Activated CD4-positive, alpha-beta T cell treated with anti-CD3 and anti-CD28 coated beads for 48 hours (primary cell): ENCODE measurements around the gene CHRNA7.
A peak's percentile ranks its signal among the peaks of the same experiment; 100 is the strongest.

ENCODE experiments used
- DNase-seq: peaks from one replicate; pipeline ENCODE4 v3.0.0-alpha.2; 2020

Gene CHRNA7

GRCh38 chr15:32029862-32030781 is at the start of gene CHRNA7:
TSS of gene CHRNA7 (plus strand) at chr15:32030515. CDS start at chr15:32030595, 80 bp downstream.
- DNase-seq, result peak; percentile 46

DNA sequence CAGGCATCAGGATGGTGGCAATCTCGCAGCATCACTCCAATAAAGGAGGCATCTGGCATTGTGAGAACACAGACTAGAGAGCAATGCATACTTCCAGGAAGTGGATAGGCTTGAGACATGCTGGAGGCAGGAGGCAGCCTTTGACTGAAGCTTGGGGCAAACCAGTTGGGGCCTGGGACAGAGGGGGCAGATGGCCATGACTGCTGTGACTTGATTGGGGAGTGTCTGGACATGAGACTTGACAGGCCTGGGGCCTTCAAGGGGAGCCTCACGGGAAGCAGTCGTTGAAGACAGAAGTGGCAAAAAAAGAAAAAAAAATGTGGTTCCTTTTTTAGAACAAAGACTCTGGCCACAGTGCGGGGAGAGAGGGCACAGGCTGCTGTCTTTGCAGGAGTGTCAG is 44.7 kb upstream of the CHRNA7 start:
- DNase-seq, result no peak

GRCh38 chr15:31993062-31993461 is 37.3 kb upstream of the CHRNA7 start:
- no peak for DNase-seq

DNA sequence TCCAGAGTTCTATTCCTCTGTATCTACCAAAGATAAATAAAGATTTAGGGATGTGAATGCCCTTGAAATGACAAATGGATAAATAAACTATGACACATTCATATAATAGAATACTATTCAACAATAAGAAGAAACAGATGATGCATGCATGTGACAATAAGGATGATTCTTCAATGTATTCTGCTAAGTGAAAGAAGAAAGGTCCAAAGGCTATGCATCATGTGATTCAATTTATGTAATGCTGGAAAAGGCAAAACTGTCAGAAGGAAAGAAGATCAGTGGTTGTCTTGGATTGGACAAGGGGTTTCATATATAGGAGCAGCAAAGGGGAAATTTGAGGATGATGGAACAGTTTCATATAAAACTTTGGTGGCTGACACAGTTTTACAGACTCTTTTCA is 32.6 kb upstream of the CHRNA7 start:
- no peak for DNase-seq

DNA sequence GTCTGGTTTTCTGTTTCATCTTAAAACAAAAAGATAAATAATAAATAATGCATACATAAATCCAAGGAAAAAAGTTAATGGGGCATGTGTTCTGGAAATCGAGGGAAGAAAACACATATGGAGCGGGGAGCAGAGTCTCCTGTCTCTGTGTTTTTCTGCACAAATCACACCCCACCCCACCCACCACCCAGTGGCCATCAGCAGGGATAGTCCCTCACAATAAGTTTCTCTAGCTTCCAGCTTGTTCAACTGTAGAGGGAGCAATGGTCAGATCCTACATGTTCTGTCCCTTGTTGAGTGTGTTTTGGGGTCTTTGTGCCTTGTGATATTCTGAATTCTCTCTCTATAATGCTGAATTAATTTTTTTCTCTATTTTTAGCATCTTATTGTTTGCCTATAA is 26.8 kb upstream of the CHRNA7 start:
- no peak for DNase-seq

DNA sequence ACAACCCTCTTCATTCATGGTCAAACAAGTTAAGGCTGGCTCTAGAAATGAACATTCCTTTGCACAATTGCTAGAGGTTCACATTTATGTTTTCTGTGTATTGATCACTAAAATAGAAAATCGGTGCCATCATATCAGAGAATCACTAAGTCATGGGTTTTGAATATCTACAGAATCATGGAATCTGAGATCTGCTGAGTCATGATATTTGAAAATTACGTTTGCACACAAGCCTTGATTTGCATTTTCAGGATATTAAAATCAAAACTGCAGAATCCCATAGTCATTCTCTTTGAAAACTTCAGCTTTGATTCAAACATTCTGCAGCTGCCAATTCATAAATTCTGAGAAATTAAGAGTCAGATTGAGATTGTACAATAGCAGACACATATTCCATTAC is 26.1 kb upstream of the CHRNA7 start:
- DNase-seq, result no peak

DNA sequence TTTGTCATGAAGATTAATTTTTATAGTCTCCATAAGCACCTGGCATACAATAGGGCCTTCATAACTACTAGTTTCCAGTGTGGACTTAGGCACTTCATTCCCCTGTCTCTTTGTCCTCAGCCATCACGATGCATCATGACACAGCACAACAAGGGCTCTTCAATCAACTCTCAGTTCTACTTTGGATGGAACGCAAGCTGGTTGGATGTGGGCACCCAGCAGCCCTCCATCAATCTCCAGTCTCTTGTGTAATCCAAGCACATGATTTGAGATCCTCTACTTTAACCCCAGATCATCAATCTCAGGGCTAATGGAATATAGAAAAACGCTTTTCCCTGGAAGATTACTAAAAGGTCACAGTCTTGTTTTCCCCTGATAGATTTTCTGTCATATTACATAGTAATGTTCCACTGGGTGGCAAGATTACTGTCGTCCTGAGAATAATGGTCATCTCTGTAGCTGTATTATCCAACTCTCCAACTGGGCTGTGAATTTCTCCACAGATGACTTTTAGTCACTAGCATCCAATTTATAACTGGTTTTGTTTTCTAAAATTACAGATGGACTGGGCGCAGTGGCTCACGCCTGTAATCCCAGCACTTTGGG is 22.9 kb upstream of the CHRNA7 start:
- DNase-seq, result no peak

DNA sequence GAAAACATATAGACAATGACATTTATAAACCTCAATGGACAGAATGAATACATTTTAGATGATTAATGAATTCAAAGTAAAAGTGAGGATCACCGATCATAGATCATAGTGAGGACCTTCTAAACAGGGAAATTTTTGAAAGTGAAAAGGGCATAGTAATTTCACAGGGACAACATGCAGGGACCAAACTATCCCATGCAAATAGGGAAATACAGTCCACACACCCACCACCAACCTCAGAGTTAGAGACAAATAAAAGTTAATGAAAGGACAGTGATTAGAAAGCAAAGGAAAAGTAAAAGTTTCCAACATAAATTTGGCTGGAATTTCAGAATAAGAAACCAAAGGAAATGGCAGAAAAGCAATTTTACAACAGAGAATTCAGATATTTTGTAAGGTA is 15.4 kb upstream of the CHRNA7 start:
- no peak for DNase-seq

DNA sequence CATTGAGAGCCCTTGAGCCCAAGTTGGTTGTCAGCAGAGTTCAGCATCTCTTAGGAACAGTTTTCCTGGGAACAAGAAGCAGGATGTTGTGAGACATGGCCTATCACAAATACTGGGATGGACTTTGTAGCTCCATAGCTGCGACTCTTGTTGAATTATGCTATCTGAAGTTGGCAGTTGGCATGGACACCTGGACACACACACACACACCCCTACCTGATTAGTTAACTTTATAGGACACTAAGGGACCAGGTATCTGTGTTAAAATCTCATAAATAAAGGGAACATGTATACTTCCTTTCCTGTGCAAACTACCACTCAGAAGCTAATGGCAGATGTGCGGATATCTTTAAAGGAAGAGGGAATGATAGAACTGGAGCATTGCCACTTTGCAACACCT is 10.2 kb upstream of the CHRNA7 start:
- no peak for DNase-seq

DNA sequence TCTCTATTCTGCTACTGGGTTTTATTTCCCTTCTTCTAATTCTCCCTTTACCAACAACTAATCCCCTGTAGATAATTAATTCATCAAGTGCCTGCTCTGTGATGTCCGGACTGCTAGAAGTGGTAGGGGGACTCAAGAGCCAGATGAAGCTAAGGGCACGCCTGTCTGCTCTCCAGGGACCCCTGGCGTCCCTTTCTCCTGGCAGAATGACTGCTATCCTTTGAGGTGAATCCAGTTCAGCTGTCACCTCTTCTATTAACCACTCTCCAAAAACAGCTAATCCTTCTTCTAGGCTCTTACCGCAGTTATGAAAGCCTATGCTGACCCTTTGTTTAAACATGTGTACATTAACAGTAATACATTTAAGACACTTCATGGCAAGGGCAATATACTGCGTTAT is 1.4 kb upstream of the CHRNA7 start:
- no peak for DNase-seq

- no peak for DNase-seq
Measured at GRCh38 chr15:32029409-32029861, 880 bp upstream of the CHRNA7 start.

DNA sequence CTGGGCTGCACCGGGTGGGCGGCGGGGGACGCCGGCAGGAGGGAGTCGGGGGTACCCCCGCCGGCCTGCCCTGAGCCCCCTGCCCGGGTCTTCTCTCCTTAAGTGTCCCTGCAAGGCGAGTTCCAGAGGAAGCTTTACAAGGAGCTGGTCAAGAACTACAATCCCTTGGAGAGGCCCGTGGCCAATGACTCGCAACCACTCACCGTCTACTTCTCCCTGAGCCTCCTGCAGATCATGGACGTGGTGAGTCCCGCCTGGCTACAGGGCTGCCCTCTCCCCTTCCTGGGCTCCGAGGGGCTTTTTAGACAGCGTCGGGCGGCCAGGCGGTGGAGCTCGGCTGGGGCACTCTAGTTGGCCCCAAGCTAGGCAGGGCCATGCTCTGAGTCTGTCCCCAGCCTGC is 480 bp downstream of the CHRNA7 start:
- no peak for DNase-seq

GRCh38 chr15:32033186-32033890 is 3.0 kb downstream of the CHRNA7 start:
- no peak for DNase-seq

DNA sequence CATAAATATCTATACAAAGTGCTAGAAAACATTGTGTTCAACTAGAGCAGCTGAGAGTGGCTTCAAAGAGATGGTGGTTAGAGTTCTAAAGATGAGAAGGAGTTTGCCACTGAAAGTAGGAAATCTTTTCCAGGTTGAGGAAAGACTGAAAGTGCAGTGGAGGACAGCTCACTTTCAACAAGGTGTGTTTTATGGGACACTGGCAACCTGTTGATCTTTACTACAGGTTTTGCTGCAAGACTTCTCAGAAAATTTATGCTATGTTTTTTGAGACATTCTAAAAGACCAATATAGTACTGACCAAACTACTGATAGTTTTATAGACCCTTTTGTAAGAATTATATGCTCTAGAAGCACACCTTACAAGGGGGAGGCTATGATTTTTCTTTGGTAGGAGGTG is 3.8 kb downstream of the CHRNA7 start:
- DNase-seq, result no peak

- DNase-seq, result no peak
Measured at GRCh38 chr15:32035285-32035684, 5.0 kb downstream of the CHRNA7 start.

DNA sequence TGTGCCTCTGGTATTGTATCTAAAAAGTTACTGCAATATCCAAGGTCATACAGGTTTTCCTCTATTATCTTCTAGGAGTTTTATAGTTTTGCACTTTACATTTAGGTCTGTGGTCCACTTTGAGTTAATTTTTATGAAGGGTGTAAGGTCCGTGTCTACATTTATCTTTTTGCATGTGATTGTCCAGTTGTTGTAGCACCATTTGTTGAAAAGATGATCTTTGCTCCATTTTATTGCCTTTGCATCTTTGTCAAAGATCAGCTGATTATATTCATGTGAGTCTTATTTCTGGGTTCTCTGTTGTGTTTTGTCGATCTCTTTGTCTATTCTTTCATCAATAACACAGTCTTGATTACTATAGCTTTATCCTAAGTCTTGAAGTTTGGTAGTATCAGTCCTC is 6.7 kb downstream of the CHRNA7 start:
- DNase-seq, result no peak

GRCh38 chr15:32041294-32041693 is 11.0 kb downstream of the CHRNA7 start:
- no peak for DNase-seq

DNA sequence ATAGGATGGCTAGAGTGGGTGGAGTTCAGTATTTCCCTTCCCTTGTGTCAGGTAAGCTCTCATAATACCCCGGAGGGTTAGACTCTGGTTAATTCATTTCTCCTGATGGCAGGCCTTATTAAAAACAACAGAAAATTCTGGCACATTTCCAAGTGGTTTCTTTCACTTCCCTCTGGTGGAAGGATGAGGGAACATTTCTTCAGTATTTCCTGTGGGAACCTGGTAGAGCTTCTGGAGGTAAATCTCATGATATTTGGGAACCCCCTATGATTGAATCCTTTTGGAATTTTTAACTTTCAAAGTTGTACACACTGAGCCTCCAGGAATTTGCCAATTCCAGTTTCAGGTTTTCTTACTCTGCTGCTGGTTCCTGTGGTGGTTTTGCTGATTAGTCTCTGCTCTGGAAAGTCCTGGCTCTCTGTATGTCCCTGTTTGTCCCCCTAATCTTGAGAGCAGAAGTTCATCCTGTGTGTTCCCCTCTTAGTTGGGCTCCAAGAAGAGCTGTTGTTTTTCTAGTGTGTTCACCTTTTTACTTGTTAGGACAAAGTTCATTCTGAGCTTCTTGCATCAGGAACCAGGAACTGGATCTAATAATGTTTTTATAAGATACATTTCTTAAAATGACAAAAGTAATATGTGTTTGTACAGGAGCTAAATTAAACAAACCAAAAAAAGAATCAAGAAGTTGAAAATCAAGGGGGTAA is 12.1 kb downstream of the CHRNA7 start:
- DNase-seq, result no peak

GRCh38 chr15:32053719-32054118 is 23.4 kb downstream of the CHRNA7 start:
- DNase-seq, result no peak

DNA sequence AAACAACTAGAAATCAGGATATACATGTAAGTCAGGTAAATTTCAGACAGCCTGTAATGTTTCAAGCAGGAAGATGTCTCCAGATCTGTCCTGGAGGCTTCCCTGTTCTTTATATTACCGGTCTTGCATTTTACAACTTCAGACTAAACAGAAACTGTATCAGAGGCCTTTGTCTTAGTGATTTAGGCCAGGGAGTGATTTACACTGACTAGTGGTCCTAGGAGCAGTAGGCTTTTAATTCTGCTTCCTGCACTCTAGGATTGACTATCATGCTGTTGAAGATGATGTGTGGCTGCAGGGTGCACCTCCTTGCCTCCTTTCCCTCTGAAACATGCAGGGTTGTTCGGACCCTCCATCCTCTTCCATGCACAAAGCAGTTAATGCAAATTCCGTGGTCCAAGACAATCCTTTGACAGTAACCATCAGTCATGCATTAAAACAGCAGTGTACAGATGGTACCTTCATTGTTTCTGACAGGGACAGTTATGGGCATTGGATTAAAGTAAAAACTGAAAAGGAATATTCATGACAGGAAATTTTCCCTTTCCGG is 27.6 kb downstream of the CHRNA7 start:
- DNase-seq, result no peak

GRCh38 chr15:32060706-32061105 is 30.4 kb downstream of the CHRNA7 start:
- DNase-seq, result no peak

- DNase-seq, result no peak
Measured at GRCh38 chr15:32067115-32067514, 36.8 kb downstream of the CHRNA7 start.

GRCh38 chr15:32089851-32090359 is 59.6 kb downstream of the CHRNA7 start:
- no peak for DNase-seq
